K562 (cell line): ENCODE results near the gene GSTM2. TPM values are rescaled to one million over a fixed set of nuclear protein-coding genes. Genes with fewer than 3 reads are reported as not detected.

Experiments used
- ATAC-seq: fragments of 200-7000 bp; cut with Tn5 transposase; 3 replicates; pipeline ENCODE4 v1.9.1; 2020; ENCODE audit warnings: moderate library complexity
- BruUV-seq: library from RNA; stranded (reverse); fragments of 400-500 nt; replicated peaks from 2 replicates; lab custom pipeline; 2021; lab: Mats Ljungman, UMichigan
- CTCF ChIA-PET: fragments of 300-600 bp; formaldehyde crosslinking; extraction: SDS; loops from one replicate; lab custom pipeline; 2021; ENCODE audit warnings: low intra/inter-chr PET ratio; lab: Yijun Ruan, JAX
- POLR2A ChIA-PET: fragments of 300-600, 350-650 bp; sonication (Branson Sonifier 250); formaldehyde crosslinking; extraction: SDS; loops from one replicate; lab custom pipeline; 2021; ENCODE audit warnings: antibody characterized with exemption, inconsistent platforms; lab: Yijun Ruan, JAX
- DNase-seq, 4 experiments: peaks; one replicate each; pipeline versions ENCODE4 v3.0.0 to v3.0.0-alpha.2; 2011 to 2018; ENCODE audit warnings: low spot score in 3 of 4, mixed read lengths in 3 of 4; ENCODE audit errors: extremely low read depth in 1 of 4
- FAIRE-seq: peaks from 2 replicates; lab custom pipeline; 2011; peaks lifted over from hg19 to GRCh38; lab: Jason Lieb, UNC
- H2AFZ ChIP-seq: 2 replicates; pipeline ENCODE4 v1.6.0; 2011; ENCODE audit warnings: low read depth, low read length, control low read depth, inconsistent platforms
- H3K27ac ChIP-seq: fragments of 200-600 bp; 3 replicates; pipeline ENCODE4 v1.8.0; 2011; ENCODE audit warnings: low read depth, mild to moderate bottlenecking, control low read depth, inconsistent platforms, low read length, moderate library complexity, mixed read lengths; ENCODE audit errors: extremely low read depth
- H3K27me3 ChIP-seq, 2 experiments: fragments of 300-600 bp in 1 of 2; 2 replicates in 1 of 2; 3 replicates in 1 of 2; pipeline versions ENCODE4 v1.6.0 to v1.8.0; 2011; ENCODE audit warnings: inconsistent platforms in 2 of 2, low read length in 2 of 2, mild to moderate bottlenecking in 1 of 2, mixed read lengths in 1 of 2, moderate library complexity in 1 of 2; ENCODE audit not compliant: control insufficient read depth in 2 of 2, insufficient read depth in 2 of 2
- H3K36me3 ChIP-seq: fragments of 300-600 bp; 3 replicates; pipeline ENCODE4 v1.8.0; 2011; ENCODE audit warnings: mild to moderate bottlenecking, low read length, inconsistent platforms; ENCODE audit not compliant: control insufficient read depth, insufficient read depth
- H3K4me1 ChIP-seq, 2 experiments: fragments of 200-600 bp in 1 of 2; replicated peaks in 1 of 2; 2 replicates in 1 of 2; 3 replicates in 1 of 2; pipeline versions ENCODE4 v1.5.1 to v1.8.0; 2011; ENCODE audit warnings: inconsistent platforms in 2 of 2, low read length in 2 of 2, mild to moderate bottlenecking in 1 of 2, mixed read lengths in 1 of 2, moderate library complexity in 1 of 2; ENCODE audit not compliant: control insufficient read depth in 2 of 2, insufficient read depth in 2 of 2
- H3K4me2 ChIP-seq: 2 replicates; pipeline ENCODE4 v1.6.1; 2011; ENCODE audit warnings: low read length, control low read depth, inconsistent platforms, mixed read lengths; ENCODE audit not compliant: insufficient read depth
- H3K4me3 ChIP-seq: fragments of 200-600 bp; sonication (generic), shearing (Covaris generic); 2 replicates; pipeline ENCODE4 v1.5.1; 2016; ENCODE audit warnings: control low read depth, inconsistent platforms
- H3K79me2 ChIP-seq: fragments of 200-600 bp; 3 replicates; pipeline ENCODE4 v1.8.0; 2011; ENCODE audit warnings: low read length, inconsistent platforms; ENCODE audit not compliant: control insufficient read depth, insufficient read depth
- H3K9ac ChIP-seq, 2 experiments: 2 replicates each; pipeline versions ENCODE4 v1.6.0 to v1.6.1; 2011; ENCODE audit warnings: low read depth in 2 of 2, low read length in 2 of 2, control low read depth in 1 of 2, inconsistent platforms in 1 of 2, mild to moderate bottlenecking in 1 of 2, mixed read lengths in 1 of 2; ENCODE audit not compliant: insufficient read depth in 1 of 2
- H3K9me1 ChIP-seq: one replicate; pipeline ENCODE4 v1.6.0; 2011; ENCODE audit warnings: inconsistent platforms, mild to moderate bottlenecking, low read length, moderate library complexity; ENCODE audit not compliant: control insufficient read depth, insufficient read depth
- H3K9me3 ChIP-seq: replicated peaks from 2 replicates; pipeline ENCODE4 v1.5.1; 2011; ENCODE audit warnings: low read depth, low read length, inconsistent platforms; ENCODE audit not compliant: control insufficient read depth, insufficient read depth
- H4K20me1 ChIP-seq: replicated peaks from 2 replicates; pipeline ENCODE4 v1.6.1; 2011; ENCODE audit warnings: low read length, inconsistent platforms, mixed read lengths; ENCODE audit not compliant: control insufficient read depth, insufficient read depth
- C11orf30 ChIP-seq: fragments of 450-650 bp; IDR thresholded peaks from 2 replicates; pipeline ENCODE4 v1.6.1; 2016; ENCODE audit warnings: low read depth, mild to moderate bottlenecking
- CSDE1 ChIP-seq, 2 experiments: fragments of 450-650 bp; IDR thresholded peaks; 2 replicates each; pipeline ENCODE4 v1.6.1; 2016; ENCODE audit warnings: mild to moderate bottlenecking in 1 of 2
- PHB2 ChIP-seq: fragments of 450-650 bp; IDR thresholded peaks from 2 replicates; pipeline ENCODE4 v1.6.1; 2017; ENCODE audit warnings: low read depth
- WGBS: fragments of 100-300 bp; shearing (Covaris generic); methylation state at CpG from one replicate; pipeline ENCODE4 v1.1.6; 2016; ENCODE audit warnings: low coverage, mixed read lengths; ENCODE audit not compliant: insufficient coverage; ENCODE audit errors: missing lambda C conversion rate; 5-methylcytosine and 5-hydroxymethylcytosine counted together
- in situ Hi-C: fragments of 300-500 bp; cut with MboI; formaldehyde crosslinking; loops from 4 replicates; pipeline ENCODE4 v1.15.0; 2018; ENCODE audit warnings: inconsistent platforms, mixed read lengths
- intact Hi-C: fragments of 100-400 bp; cut with micrococcal nuclease; formaldehyde crosslinking; loops from 2 replicates; pipeline ENCODE4 v1.14.2; 2022
- polyA plus RNA-seq, 8 experiments: library from polyadenylated mRNA; depleted of rRNA in 4 of 8; stranded (reverse) in 5 of 8; unstranded in 3 of 8; fragments of >200 nt; fragmentation: Nextera tagmentation in 2 of 8; fragmentation: Illumina TruSeq in 1 of 8; extraction: Ambion mirVana in 2 of 8; extraction: Trizol in 1 of 8; gene quantifications; 2 replicates each; pipeline versions ENCODE4 v1.2.1 to v1.2.3, GENCODE V29; 2011 to 2014; ENCODE audit warnings: inconsistent platforms in 1 of 8, missing spikeins in 1 of 8
- total RNA-seq, 7 experiments: library from RNA; depleted of rRNA in 6 of 7; stranded (reverse); fragments of >200 nt in 6 of 7; fragmentation: Illumina TruSeq in 2 of 7; extraction: Trizol in 2 of 7; gene quantifications; 2 replicates each; pipeline versions ENCODE4 v1.2.1 to v1.2.3, GENCODE V29; 2011 to 2021; ENCODE audit warnings: low replicate concordance in 1 of 7

Gene GSTM2
- total and polyA plus RNA-seq, 9 of the 15 experiments (the other 6 are each of a cell fraction or from before 2014, with no cell fraction given), result 1.6 to 15.1 (median 6.8) TPM

DNA sequence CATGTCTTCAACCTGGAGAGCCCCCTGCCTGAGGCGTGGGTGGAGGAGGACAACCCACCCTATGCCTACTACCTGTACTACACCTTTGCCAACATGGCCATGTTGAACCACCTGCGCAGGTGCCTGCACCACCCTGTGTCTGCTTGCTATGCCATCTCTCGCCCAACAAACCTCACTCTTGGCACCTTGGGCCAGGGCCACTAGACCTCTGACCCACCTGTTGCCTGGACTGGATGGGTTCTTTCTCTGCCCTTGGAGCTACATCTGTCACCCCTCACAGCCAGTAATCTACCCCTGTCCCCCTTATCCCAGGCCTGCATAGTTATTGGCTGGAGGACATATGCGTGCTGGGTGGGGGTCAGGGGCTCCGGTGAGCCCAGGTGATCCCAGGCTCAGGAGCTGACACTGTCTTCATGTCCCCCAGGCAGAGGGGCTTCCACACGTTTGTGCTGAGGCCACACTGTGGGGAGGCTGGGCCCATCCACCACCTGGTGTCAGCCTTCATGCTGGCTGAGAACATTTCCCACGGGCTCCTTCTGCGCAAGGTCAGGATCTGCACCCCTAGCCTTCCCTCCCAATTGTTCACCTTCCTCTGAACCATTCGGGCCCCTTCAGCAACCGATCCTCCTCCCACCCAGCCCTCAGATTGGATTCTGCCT, 38.4 kb upstream of the GSTM2 start:
- no peak overlapping the region for H3K4me2 ChIP-seq
- no peak overlapping the region for H2AFZ ChIP-seq
- peaks cover 63% of the 10 kb centered on the region; the same call in 2 of the 3 replicates for H3K36me3 ChIP-seq
- H3K27ac ChIP-seq, result no peak overlapping the region
- peaks cover 4% of the 10 kb centered on the region; the same call in 1 of the 2 replicates for H4K20me1 ChIP-seq
- no peaks in the 10 kb centered on the region for H3K79me2 ChIP-seq
- peaks cover 0 to 45% of the 10 kb centered on the region in 2 experiments; a peak in 2 of 5 replicates for H3K4me1 ChIP-seq
- 86% methylated on average over 10 of the region's 10 CpGs for WGBS
- H3K4me3 ChIP-seq, result no peak overlapping the region
- intact Hi-C loops (loop anchor here (1.0 kb wide), 1 partner anchor 83 kb away; no protein-coding TSS in a partner anchor), in situ Hi-C loops (no loop called here)
- TF ChIP-seq CSDE1 (IDR thresholded peaks at IDR 0.05), result no peak
- TF ChIP-seq C11orf30, result no peak
- no peak for TF ChIP-seq PHB2
- H3K9ac ChIP-seq, result no peak overlapping the region
- no peaks in the 10 kb centered on the region for H3K27me3 ChIP-seq
- H3K9me3 ChIP-seq, result no peaks in the 10 kb centered on the region
- DNase-seq, result no peak
- BruUV-seq, result no TSS peak
- CTCF ChIA-PET, result interaction anchor here (2.6 kb wide), 1 partner anchor 83 kb away, joined by 24 read pairs; no protein-coding TSS in a partner anchor
- POLR2A ChIA-PET, result interaction anchor here (0.8 to 4.2 kb wide), 4 partner anchors 9 to 81 kb away, joined by 3 to 23 read pairs (median 12); partner anchors contain the start of gene GNAI3
- peaks cover 5% of the 10 kb centered on the region for H3K9me1 ChIP-seq
- no peak for ATAC-seq
- FAIRE-seq, result no peak
